ENCODE data around the gene CDKL1. TPM values are rescaled to one million over a fixed set of nuclear protein-coding genes. Genes with fewer than 3 reads are reported as not detected.

The CDKL1 gene
- total and polyA plus RNA-seq, 11 donors, result 0.34 to 7.0 (median 2.5) TPM

DNA sequence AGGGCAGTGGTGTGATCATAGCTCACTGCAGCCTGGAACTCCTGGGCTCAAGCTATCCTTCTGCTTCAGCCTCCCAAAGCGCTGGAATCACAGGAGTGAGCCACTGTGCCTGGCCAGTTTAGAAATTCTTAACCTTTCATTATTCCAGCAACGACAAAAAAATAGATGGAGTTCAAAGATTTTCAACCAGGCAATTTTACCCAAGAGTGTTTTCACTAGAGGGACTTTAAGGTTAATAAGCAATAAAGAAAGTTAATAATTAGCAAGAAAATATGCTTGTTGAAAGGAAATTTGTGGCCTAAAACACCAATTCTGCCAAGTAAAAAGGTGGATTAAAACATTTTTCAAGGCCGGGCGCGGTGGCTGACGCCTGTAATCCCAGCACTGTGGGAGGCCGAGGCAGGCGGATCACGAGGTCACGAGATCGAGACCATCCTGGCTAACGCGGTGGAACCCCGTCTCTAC, 14.8 kb downstream of the CDKL1 start:
- TF ChIP-seq, protein P1, sequence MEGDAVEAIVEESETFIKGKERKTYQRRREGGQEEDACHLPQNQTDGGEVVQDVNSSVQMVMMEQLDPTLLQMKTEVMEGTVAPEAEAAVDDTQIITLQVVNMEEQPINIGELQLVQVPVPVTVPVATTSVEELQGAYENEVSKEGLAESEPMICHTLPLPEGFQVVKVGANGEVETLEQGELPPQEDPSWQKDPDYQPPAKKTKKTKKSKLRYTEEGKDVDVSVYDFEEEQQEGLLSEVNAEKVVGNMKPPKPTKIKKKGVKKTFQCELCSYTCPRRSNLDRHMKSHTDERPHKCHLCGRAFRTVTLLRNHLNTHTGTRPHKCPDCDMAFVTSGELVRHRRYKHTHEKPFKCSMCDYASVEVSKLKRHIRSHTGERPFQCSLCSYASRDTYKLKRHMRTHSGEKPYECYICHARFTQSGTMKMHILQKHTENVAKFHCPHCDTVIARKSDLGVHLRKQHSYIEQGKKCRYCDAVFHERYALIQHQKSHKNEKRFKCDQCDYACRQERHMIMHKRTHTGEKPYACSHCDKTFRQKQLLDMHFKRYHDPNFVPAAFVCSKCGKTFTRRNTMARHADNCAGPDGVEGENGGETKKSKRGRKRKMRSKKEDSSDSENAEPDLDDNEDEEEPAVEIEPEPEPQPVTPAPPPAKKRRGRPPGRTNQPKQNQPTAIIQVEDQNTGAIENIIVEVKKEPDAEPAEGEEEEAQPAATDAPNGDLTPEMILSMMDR (IDR thresholded peaks at IDR 0.05), result no peak
- no peak for TF ChIP-seq POLR2A (IDR thresholded peaks at IDR 0.05)
- H3K9me3 ChIP-seq, result no peaks in the 10 kb centered on the region
- DNase-seq (no peak), ATAC-seq (no peak)
- no peak overlapping the region for H3K4me3 ChIP-seq
- no peaks in the 10 kb centered on the region for H3K36me3 ChIP-seq
- no peak overlapping the region for H3K27ac ChIP-seq
- WGBS, 4 donors, result 93 to 98% (median 97%) methylated on average over 14 of the region's 14 CpGs
- no peaks in the 10 kb centered on the region for H3K27me3 ChIP-seq
- H3K4me1 ChIP-seq, result peaks cover 0 to 8% (median 0%) of the 10 kb centered on the region in 12 donors
- intact Hi-C loops (cut with DNase I), result no loop called here

DNA sequence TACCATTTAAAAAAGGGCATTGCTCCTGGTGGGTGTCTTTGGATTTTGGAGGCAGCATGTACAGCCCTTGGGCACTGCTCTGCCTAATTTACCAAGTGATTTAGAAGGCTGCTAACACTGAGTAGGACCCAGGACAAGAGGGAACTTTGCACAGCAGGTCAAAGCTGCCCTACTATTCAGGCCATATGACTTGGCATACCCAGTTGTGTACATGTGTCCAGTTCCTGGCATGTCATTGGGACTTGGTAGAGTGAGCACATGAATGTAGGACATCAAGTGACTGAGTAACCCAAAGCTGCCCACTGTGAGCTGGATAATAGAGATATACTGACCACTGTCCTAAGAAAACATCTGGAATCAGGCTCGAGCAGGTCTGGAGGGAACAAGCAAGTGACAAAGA, 15.7 kb downstream of the CDKL1 start:
- H3K36me3 ChIP-seq, result no peaks in the 10 kb centered on the region
- no peak overlapping the region for H3K27ac ChIP-seq
- peaks cover 0 to 12% (median 0%) of the 10 kb centered on the region in 12 donors for H3K4me1 ChIP-seq
- H3K27me3 ChIP-seq, result no peaks in the 10 kb centered on the region
- intact Hi-C loops (cut with DNase I), result no loop called here
- 89 to 98% (median 94%) methylated on average over 1 of the region's 1 CpG for WGBS, 4 donors
- TF ChIP-seq, protein P1 (IDR thresholded peaks at IDR 0.05), result no peak
- no peak for TF ChIP-seq POLR2A (IDR thresholded peaks at IDR 0.05)
- H3K9me3 ChIP-seq, result no peaks in the 10 kb centered on the region
- ATAC-seq (no peak), DNase-seq (no peak)
- H3K4me3 ChIP-seq, result no peak overlapping the region

DNA sequence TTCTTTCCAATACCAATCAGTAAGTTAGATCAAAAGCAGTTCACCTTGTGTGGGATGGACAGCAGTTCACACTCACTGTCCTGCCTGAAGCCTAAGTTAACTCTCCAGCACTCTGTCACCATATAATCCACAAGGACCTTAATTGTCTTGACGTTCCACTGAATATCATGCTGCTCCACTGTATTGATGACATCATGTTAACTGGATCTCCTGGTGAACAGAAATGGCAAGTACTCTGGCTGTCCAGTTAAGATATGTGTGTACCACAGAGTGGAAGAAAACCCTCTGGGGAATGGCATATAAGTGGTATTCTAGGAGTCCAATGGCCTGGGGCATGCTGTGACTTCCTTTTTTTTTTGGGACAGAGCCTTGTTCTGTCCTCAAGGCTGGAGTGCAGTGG, 16.2 kb downstream of the CDKL1 start:
- 90 to 96% (median 93%) methylated on average over 1 of the region's 1 CpG for WGBS, 4 donors
- no peak overlapping the region for H3K4me3 ChIP-seq
- ATAC-seq, result no peak
- intact Hi-C loops (cut with DNase I), result no loop called here
- H3K36me3 ChIP-seq, result no peaks in the 10 kb centered on the region
- DNase-seq, result no peak
- no peaks in the 10 kb centered on the region for H3K9me3 ChIP-seq
- peaks cover 0 to 12% (median 0%) of the 10 kb centered on the region in 12 donors for H3K4me1 ChIP-seq
- TF ChIP-seq POLR2A (IDR thresholded peaks at IDR 0.05), result no peak
- TF ChIP-seq, protein P1 (IDR thresholded peaks at IDR 0.05), result no peak
- no peaks in the 10 kb centered on the region for H3K27me3 ChIP-seq
- no peak overlapping the region for H3K27ac ChIP-seq

DNA sequence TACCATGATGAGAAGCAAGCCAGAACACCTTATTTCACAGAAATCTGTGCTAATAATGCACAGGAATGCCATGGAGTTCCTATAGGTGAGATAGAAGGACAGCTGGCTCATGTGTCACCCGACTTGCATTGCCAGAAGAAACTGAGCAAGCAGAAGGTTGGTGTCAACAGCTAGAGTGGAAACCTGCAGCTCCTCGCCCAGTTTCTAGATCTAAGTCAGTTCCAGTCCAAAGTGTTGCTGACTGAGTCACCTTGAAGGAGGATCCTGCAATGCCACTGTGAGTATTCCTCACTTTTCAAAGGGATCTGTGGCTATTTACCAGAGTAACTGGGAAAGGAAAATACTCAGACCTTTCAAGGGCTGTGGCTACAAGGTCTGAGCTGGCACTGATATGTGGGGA, 17.1 kb downstream of the CDKL1 start:
- ATAC-seq, result no peak
- Histone ChIP-seq H3K9me3 (no peaks in the 10 kb centered on the region), H3K36me3 (no peaks in the 10 kb centered on the region), H3K27me3 (no peaks in the 10 kb centered on the region), H3K4me1 (peaks cover 0 to 12% (median 0%) of the 10 kb centered on the region in 12 donors), H3K27ac (no peak overlapping the region), H3K4me3 (no peak overlapping the region)
- intact Hi-C loops (cut with DNase I), result no loop called here
- 94 to 97% (median 96%) methylated on average over 2 of the region's 2 CpGs for WGBS, 4 donors
- TF ChIP-seq, protein P1 (IDR thresholded peaks at IDR 0.05), result no peak
- no peak for TF ChIP-seq POLR2A (IDR thresholded peaks at IDR 0.05)
- no peak for DNase-seq

Data from heart left ventricle (tissue), 16 donors.